Glutamatergic neuron (in vitro differentiated cells): ENCODE measurements around the gene ACVRL1. TPM values are rescaled to one million over a fixed set of nuclear protein-coding genes. Genes with fewer than 3 reads are reported as not detected.

Experiments
- DNase-seq: peaks from one replicate; pipeline ENCODE4 v3.0.0; 2022
- H3K27ac Mint-ChIP-seq: one replicate; pipeline ENCODE4 v1.8.0; 2020; ENCODE audit warnings: mild to moderate bottlenecking, mixed read lengths, inconsistent platforms; ENCODE audit not compliant: unreplicated experiment
- H3K27me3 Mint-ChIP-seq: one replicate; pipeline ENCODE4 v1.8.0; 2020; ENCODE audit warnings: mild to moderate bottlenecking, moderate library complexity, mixed read lengths, inconsistent platforms; ENCODE audit not compliant: unreplicated experiment
- H3K36me3 Mint-ChIP-seq: one replicate; pipeline ENCODE4 v1.8.0; 2020; ENCODE audit warnings: mild to moderate bottlenecking, mixed read lengths, inconsistent platforms; ENCODE audit not compliant: unreplicated experiment
- H3K4me1 Mint-ChIP-seq: one replicate; pipeline ENCODE4 v1.8.0; 2020; ENCODE audit warnings: mild to moderate bottlenecking, low read depth, mixed read lengths, inconsistent platforms; ENCODE audit not compliant: unreplicated experiment
- H3K4me3 Mint-ChIP-seq: one replicate; pipeline ENCODE4 v1.8.0; 2020; ENCODE audit warnings: mild to moderate bottlenecking, mixed read lengths, inconsistent platforms; ENCODE audit not compliant: unreplicated experiment
- H3K9me3 Mint-ChIP-seq: one replicate; pipeline ENCODE4 v1.8.0; 2020; ENCODE audit warnings: mild to moderate bottlenecking, moderate library complexity, mixed read lengths, inconsistent platforms; ENCODE audit not compliant: unreplicated experiment
- total RNA-seq: library from RNA; stranded (reverse); fragmentation: NEBNext Ultra II Directional; extraction: Animal tissue kit (Norgen Biotek cat#: 25700); gene quantifications from one replicate; pipeline ENCODE4 v1.2.1, GENCODE V29; 2021; ENCODE audit not compliant: unreplicated experiment
- TF ChIP-seq, protein P1 (sequence below): fragments of 200-600 bp; sonication (generic); IDR thresholded peaks from one replicate; pipeline ENCODE4 v1.5.0; 2021; ENCODE audit not compliant: partially characterized antibody, unreplicated experiment

ACVRL1 gene
- total RNA-seq, 1 donor from 2014 or later = 0.39 TPM

DNA sequence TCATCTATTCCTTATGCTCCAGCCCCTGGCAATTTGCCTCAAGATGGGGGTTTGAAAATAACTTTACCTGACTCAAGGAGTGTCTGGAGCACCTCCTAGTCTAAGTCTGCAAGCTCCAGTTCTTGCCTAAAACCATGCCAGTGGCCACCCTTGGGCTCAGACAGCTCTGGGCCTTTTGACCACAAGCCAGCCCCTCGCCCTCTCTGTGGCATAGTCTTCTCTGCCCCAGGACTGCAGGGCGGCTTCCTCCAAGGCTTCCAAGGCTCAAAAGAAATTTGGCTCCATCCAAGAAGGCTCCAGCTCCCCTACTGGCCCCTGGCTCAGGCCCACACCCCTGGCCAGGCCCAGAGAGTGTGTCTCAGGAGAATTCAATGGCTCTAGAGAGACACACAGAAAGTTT, 14.8 kb downstream of the ACVRL1 start:
- DNase-seq = no peak
- H3K27ac Mint-ChIP-seq = no peak overlapping the region
- no peak overlapping the region for H3K4me3 Mint-ChIP-seq
- H3K36me3 Mint-ChIP-seq = no peaks in the 10 kb centered on the region
- TF ChIP-seq, protein P1, sequence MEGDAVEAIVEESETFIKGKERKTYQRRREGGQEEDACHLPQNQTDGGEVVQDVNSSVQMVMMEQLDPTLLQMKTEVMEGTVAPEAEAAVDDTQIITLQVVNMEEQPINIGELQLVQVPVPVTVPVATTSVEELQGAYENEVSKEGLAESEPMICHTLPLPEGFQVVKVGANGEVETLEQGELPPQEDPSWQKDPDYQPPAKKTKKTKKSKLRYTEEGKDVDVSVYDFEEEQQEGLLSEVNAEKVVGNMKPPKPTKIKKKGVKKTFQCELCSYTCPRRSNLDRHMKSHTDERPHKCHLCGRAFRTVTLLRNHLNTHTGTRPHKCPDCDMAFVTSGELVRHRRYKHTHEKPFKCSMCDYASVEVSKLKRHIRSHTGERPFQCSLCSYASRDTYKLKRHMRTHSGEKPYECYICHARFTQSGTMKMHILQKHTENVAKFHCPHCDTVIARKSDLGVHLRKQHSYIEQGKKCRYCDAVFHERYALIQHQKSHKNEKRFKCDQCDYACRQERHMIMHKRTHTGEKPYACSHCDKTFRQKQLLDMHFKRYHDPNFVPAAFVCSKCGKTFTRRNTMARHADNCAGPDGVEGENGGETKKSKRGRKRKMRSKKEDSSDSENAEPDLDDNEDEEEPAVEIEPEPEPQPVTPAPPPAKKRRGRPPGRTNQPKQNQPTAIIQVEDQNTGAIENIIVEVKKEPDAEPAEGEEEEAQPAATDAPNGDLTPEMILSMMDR = no peak
- no peaks in the 10 kb centered on the region for H3K9me3 Mint-ChIP-seq
- peaks cover 4% of the 10 kb centered on the region for H3K27me3 Mint-ChIP-seq
- peaks cover 23% of the 10 kb centered on the region for H3K4me1 Mint-ChIP-seq

DNA sequence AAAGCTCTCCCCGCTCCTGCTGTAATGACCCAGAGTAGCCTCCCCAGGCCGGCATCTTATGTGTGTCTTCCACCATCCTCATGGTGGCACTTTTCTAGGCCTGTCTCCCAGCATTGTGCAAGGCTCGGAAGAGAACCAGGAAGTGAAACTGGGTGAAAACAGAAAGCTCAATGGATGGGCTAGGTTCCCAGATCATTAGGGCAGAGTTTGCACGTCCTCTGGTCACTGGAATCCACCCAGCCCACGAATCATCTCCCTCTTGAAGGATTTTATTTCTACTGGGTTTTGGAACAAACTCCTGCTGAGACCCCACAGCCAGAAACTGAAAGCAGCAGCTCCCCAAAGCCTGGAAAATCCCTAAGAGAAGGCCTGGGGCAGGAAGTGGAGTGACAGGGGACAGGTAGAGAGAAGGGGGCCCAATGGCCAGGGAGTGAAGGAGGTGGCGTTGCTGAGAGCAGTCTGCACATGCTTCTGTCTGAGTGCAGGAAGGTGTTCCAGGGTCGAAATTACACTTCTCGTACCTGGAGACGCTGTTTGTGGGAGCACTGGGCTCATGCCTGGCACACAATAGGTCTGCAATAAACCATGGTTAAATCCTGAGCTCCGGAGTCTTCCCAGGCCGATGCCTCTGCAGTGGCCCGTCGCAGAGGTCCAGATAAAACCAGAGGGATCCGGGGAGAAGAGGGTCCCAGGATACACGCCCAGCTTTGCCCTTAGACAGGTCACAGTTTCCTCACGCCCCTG, 15.6 kb downstream of the ACVRL1 start:
- peaks cover 4% of the 10 kb centered on the region for H3K27me3 Mint-ChIP-seq
- peaks cover 22% of the 10 kb centered on the region for H3K4me1 Mint-ChIP-seq
- DNase-seq = no peak
- no peak overlapping the region for H3K4me3 Mint-ChIP-seq
- TF ChIP-seq, protein P1 = no peak
- no peaks in the 10 kb centered on the region for H3K9me3 Mint-ChIP-seq
- no peaks in the 10 kb centered on the region for H3K36me3 Mint-ChIP-seq
- no peak overlapping the region for H3K27ac Mint-ChIP-seq

DNA sequence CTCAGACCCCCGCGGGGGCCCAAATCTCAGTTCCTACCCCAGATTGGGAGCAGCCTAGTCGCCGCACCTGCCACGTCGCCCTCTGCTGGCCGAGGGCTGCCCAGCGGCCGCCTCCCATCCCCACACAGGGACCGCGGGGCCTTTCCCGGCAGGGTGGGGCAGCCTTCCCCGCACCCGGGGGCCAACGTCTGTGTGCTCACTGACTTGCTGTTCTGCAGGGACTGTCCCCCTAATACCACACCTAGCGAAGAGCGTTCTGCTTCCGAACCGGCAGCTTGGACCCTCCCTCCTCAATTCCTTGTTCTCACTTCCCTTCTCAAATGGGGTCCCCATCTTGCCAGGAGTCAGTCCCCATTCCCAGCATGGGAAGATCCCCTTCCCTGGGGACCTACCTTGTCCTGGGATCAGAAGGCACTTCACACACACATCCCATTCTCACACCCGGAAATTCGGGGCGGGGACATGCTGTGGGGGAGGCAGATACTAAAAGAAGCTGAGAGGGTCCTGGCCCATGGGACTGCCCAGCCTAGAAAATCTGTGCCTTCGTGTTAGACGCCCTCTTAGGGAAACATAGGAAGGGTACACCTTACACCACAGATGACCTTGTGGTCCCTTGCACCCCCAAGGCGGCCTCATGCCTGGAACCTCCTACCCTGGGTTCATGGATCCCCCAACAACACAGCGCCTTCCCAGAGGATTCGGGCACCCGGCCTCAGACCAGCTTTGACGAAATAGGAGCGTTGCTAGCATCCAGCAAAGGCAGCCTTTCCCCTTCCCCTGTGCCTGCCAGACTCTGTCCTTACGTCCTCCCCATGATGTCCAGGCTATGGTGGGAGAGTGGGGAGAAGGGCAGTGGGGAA, 16.4 kb downstream of the ACVRL1 start:
- Mint-ChIP-seq H3K4me3 (no peak overlapping the region), H3K36me3 (no peaks in the 10 kb centered on the region), H3K4me1 (peaks cover 21% of the 10 kb centered on the region), H3K9me3 (no peaks in the 10 kb centered on the region), H3K27ac (no peak overlapping the region), H3K27me3 (peaks cover 4% of the 10 kb centered on the region)
- peak; percentile 76 for DNase-seq
- TF ChIP-seq, protein P1 = peak; percentile 82

DNA sequence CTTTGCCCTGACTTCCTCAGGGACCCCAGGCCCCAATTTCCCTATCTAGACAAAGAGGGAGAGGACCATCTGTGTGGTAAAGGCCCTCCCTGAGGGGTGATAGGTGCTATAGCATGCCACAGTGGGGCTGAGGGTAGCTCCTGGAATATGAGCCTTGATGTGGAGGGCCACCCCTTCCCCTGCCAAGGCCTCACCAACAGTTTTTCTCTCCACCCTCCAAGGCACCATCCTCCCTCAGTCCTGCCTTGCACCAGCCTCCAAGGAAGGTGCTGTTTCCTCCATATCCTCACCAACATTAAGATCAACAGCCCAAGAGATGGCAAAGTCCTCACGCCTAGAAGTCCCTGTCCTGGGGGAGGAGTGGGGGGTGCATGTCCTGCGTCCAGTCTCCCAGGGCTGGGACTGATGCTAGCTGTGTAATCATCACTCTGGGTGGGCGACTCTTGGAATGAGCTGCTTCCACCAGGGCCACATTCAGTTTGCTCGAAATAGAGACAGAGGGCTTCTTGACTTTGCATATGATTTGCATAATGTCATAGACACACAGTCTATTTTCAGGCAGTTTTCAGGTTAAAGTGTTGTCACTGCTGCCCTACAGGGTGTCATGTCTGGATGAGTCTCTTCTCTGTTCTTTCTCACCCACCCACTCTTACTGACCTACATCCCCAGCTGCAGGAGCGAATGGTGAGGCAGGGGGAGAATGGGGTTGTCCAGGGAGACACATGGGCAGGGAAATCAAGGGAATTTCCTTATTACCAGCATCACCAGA, 17.4 kb downstream of the ACVRL1 start:
- Mint-ChIP-seq H3K36me3 (no peaks in the 10 kb centered on the region), H3K9me3 (no peaks in the 10 kb centered on the region), H3K27ac (no peak overlapping the region), H3K4me3 (no peak overlapping the region), H3K27me3 (peaks cover 4% of the 10 kb centered on the region), H3K4me1 (peaks cover 16% of the 10 kb centered on the region)
- no peak for DNase-seq
- TF ChIP-seq, protein P1 = no peak
